ENCODE measurements around the gene FAM184B. TPM values are rescaled to one million over a fixed set of nuclear protein-coding genes. Genes with fewer than 3 reads are reported as not detected.

The FAM184B gene
- total and polyA plus RNA-seq, 11 donors, result 0.04 to 0.08 TPM; not detected in 9

DNA sequence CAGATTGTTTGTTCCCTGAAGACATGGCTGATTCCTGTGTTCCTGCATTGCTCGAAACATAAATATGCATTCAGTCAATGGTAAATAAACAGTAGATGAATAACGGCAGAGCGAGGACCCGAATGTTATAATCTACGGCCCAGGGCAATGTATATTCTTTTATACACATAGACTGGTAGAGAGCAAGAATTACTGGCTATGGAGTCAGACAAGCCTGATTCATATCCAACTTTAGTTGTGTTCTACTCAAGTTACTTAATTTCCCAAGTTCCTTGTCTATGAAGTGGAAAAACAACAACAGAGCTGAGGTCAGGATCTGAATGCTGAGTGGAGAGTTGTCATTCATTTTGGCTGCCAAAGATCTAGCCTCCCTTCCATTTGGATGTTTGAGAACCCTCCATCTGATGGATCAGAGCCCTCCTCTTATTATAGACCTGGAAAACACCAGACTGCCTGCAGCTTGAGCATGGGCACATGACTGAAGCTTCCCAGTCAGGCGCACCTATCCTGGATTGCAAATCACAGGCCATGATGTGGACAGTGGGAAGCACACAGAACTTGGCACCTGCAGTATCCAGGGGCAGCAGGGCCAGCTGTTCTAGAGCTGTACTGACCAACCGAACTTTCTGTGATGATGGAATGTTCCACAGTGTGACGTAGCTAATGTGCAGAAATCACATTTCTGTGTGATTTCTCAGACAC lies 80.1 kb downstream of the FAM184B start:
- Histone ChIP-seq H3K4me1 (no peaks in the 10 kb centered on the region), H3K36me3 (no peaks in the 10 kb centered on the region), H3K9me3 (peaks cover 0 to 19% (median 6%) of the 10 kb centered on the region in 12 donors), H3K27ac (no peak overlapping the region), H3K27me3 (no peaks in the 10 kb centered on the region), H3K4me3 (no peak overlapping the region)
- ATAC-seq (no peak), DNase-seq (no peak)
- intact Hi-C loops (cut with DNase I), result no loop called here
- TF ChIP-seq, protein P1, sequence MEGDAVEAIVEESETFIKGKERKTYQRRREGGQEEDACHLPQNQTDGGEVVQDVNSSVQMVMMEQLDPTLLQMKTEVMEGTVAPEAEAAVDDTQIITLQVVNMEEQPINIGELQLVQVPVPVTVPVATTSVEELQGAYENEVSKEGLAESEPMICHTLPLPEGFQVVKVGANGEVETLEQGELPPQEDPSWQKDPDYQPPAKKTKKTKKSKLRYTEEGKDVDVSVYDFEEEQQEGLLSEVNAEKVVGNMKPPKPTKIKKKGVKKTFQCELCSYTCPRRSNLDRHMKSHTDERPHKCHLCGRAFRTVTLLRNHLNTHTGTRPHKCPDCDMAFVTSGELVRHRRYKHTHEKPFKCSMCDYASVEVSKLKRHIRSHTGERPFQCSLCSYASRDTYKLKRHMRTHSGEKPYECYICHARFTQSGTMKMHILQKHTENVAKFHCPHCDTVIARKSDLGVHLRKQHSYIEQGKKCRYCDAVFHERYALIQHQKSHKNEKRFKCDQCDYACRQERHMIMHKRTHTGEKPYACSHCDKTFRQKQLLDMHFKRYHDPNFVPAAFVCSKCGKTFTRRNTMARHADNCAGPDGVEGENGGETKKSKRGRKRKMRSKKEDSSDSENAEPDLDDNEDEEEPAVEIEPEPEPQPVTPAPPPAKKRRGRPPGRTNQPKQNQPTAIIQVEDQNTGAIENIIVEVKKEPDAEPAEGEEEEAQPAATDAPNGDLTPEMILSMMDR (IDR thresholded peaks at IDR 0.05), result no peak
- no peak for TF ChIP-seq POLR2A (IDR thresholded peaks at IDR 0.05)
- WGBS, 4 donors, result 91 to 93% (median 92%) methylated on average over 8 of the region's 8 CpGs

- no peak overlapping the region for H3K27ac ChIP-seq
- H3K4me3 ChIP-seq, result no peak overlapping the region
- WGBS, 4 donors, result 49 to 85% (median 82%) methylated on average over 2 of the region's 2 CpGs
- H3K36me3 ChIP-seq, result no peaks in the 10 kb centered on the region
- H3K9me3 ChIP-seq, result peaks cover 0 to 19% (median 6%) of the 10 kb centered on the region in 12 donors
- DNase-seq (no peak), ATAC-seq (no peak)
- intact Hi-C loops (cut with DNase I), result no loop called here
- H3K4me1 ChIP-seq, result no peaks in the 10 kb centered on the region
- H3K27me3 ChIP-seq, result no peaks in the 10 kb centered on the region
- TF ChIP-seq, protein P1 (IDR thresholded peaks at IDR 0.05), result no peak
- no peak for TF ChIP-seq POLR2A (IDR thresholded peaks at IDR 0.05)
Measured at GRCh38 chr4:17699380-17699779, 82.0 kb downstream of the FAM184B start.

DNA sequence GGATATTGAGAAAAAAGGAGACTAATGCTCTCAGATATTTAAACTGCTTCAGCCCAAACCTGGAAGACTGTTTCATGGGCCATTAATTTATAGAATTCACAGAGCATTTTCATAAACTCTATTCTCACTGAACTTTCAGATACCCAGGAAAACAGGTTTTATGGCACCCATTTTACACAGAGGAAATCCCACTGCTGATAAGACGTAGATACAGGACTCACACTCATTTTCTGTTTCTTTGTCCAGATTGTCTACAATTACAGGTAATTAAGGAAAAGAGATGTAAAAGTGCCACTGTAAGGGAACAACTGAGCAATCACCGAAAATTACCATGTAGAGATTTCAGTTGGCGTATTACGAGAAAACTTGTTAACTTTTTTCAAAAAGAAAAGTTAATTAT lies 83.3 kb downstream of the FAM184B start:
- H3K9me3 ChIP-seq, result peaks cover 0 to 19% (median 6%) of the 10 kb centered on the region in 12 donors
- no peaks in the 10 kb centered on the region for H3K4me1 ChIP-seq
- H3K4me3 ChIP-seq, result no peak overlapping the region
- WGBS, 4 donors, result 61 to 67% (median 64%) methylated on average over 4 of the region's 4 CpGs
- TF ChIP-seq, protein P1 (IDR thresholded peaks at IDR 0.05), result no peak
- TF ChIP-seq POLR2A (IDR thresholded peaks at IDR 0.05), result no peak
- H3K27me3 ChIP-seq, result no peaks in the 10 kb centered on the region
- no peaks in the 10 kb centered on the region for H3K36me3 ChIP-seq
- no peak overlapping the region for H3K27ac ChIP-seq
- intact Hi-C loops (cut with DNase I), result no loop called here
- DNase-seq (no peak), ATAC-seq (no peak)

DNA sequence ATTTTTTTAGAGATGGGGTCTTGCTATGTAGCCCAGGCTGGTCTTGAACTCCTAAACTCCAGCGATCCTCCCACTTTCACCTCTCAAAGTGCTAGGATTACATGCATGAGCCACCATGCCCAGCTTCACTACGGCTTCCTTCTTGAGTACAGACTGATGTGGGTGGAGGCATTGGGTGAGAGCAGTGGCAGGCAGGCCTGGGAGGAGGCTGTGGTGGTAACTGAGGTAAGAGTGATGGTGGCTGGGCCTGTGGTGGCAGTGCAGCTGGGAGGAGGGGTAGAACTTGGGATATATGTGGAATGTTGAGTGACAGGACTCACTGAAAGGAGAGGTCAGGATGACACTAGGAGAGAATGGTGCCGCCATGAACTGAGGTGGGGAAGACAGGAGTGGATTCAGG lies 86.1 kb downstream of the FAM184B start:
- no peak for TF ChIP-seq POLR2A (IDR thresholded peaks at IDR 0.05)
- TF ChIP-seq, protein P1 (IDR thresholded peaks at IDR 0.05), result no peak
- ATAC-seq, result no peak

More for the DNA sequence above, 86.1 kb downstream of the FAM184B start:
- no peak for DNase-seq
- intact Hi-C loops (cut with DNase I), result no loop called here
- 85 to 91% (median 88%) methylated on average over 3 of the region's 3 CpGs for WGBS, 4 donors
- peaks cover 0 to 19% (median 6%) of the 10 kb centered on the region in 12 donors for H3K9me3 ChIP-seq
- H3K27me3 ChIP-seq, result no peaks in the 10 kb centered on the region
- H3K4me1 ChIP-seq, result no peaks in the 10 kb centered on the region
- no peak overlapping the region for H3K27ac ChIP-seq
- H3K4me3 ChIP-seq, result no peak overlapping the region
- no peaks in the 10 kb centered on the region for H3K36me3 ChIP-seq

Measured in heart left ventricle (tissue), 16 donors.